Natural killer cell (primary cell): ENCODE results near the gene RERE. TPM values are rescaled to one million over a fixed set of nuclear protein-coding genes. Genes with fewer than 3 reads are reported as not detected.
A peak's percentile ranks its signal among the peaks of the same experiment; 100 is the strongest.

ENCODE experiments used
- ATAC-seq, 3 donors: fragments of 150-1000 bp in 2 of 3; fragments of 200-7000 bp in 1 of 3; cut with Tn5 transposase; 1 replicate in 1 of 3; 2 replicates in 2 of 3; pipeline ENCODE4 v1.10.0; 2021; ENCODE audit warnings: mild to moderate bottlenecking in 2 of 3, moderate library complexity in 2 of 3
- DNase-seq, 2 donors: peaks; one replicate each; pipeline versions ENCODE4 v3.0.0 to v3.0.0-alpha.2; 2013 to 2021; ENCODE audit warnings: mixed read lengths in 1 of 2
- H3K27ac ChIP-seq: one replicate; pipeline ENCODE4 v1.5.1; 2013; ENCODE audit warnings: mild to moderate bottlenecking, low read length
- H3K27me3 ChIP-seq: one replicate; pipeline ENCODE4 v1.6.1; 2013; ENCODE audit warnings: low read length; ENCODE audit not compliant: control insufficient read depth, insufficient read depth
- H3K36me3 ChIP-seq: one replicate; pipeline ENCODE4 v1.6.1; 2013; ENCODE audit warnings: low read length; ENCODE audit not compliant: control insufficient read depth, insufficient read depth
- H3K4me1 ChIP-seq: one replicate; pipeline ENCODE4 v1.6.1; 2013; ENCODE audit warnings: low read length; ENCODE audit not compliant: control insufficient read depth, insufficient read depth
- H3K4me3 ChIP-seq: one replicate; pipeline ENCODE4 v1.5.1; 2013; ENCODE audit warnings: low read length
- H3K9me3 ChIP-seq: one replicate; pipeline ENCODE4 v1.6.1; 2013; ENCODE audit warnings: low read length; ENCODE audit not compliant: control insufficient read depth, insufficient read depth
- H3K27ac Mint-ChIP-seq, 2 donors: one replicate each; pipeline ENCODE4 v1.8.0; 2022; ENCODE audit warnings: mild to moderate bottlenecking in 2 of 2, mixed read lengths in 2 of 2, moderate library complexity in 1 of 2
- H3K27me3 Mint-ChIP-seq, 2 donors: one replicate each; pipeline ENCODE4 v1.8.0; 2022; ENCODE audit warnings: low read depth in 2 of 2, mixed read lengths in 2 of 2
- H3K36me3 Mint-ChIP-seq: one replicate; pipeline ENCODE4 v1.8.0; 2022; ENCODE audit warnings: mixed read lengths
- H3K4me1 Mint-ChIP-seq, 2 donors: one replicate each; pipeline ENCODE4 v1.8.0; 2022; ENCODE audit warnings: mixed read lengths in 2 of 2
- H3K4me3 Mint-ChIP-seq: one replicate; pipeline ENCODE4 v1.8.0; 2022; ENCODE audit warnings: mild to moderate bottlenecking, moderate library complexity, mixed read lengths
- H3K9me3 Mint-ChIP-seq, 2 donors: one replicate each; pipeline ENCODE4 v1.8.0; 2022; ENCODE audit warnings: mixed read lengths in 2 of 2
- WGBS: methylation state at CpG from one replicate; pipeline ENCODE4 v1.1.7; 2013; ENCODE audit warnings: missing lambda C conversion rate; ENCODE audit not compliant: insufficient coverage; 5-methylcytosine and 5-hydroxymethylcytosine counted together
- intact Hi-C: fragments of 100-400 bp; cut with micrococcal nuclease; formaldehyde crosslinking; loops from one replicate; pipeline ENCODE4 v1.14.2; 2022
- total RNA-seq, 4 donors: library from RNA; stranded (reverse); fragments of 120-200 nt in 1 of 4; gene quantifications; one replicate each; pipeline versions ENCODE4 v1.2.3 to v1.2.4, GENCODE V29; 2013 to 2022
- TF ChIP-seq, protein P1 (sequence below): fragments of 200-600 bp; IDR thresholded peaks from one replicate; pipeline ENCODE4 v1.8.0; 2022; ENCODE audit warnings: antibody characterized with exemption

Gene RERE
- total RNA-seq, 3 donors from 2014 or later (not counting 1 experiment from before 2014, with no cell fraction given) = 67.7 to 76.0 (median 73.0) TPM

DNA sequence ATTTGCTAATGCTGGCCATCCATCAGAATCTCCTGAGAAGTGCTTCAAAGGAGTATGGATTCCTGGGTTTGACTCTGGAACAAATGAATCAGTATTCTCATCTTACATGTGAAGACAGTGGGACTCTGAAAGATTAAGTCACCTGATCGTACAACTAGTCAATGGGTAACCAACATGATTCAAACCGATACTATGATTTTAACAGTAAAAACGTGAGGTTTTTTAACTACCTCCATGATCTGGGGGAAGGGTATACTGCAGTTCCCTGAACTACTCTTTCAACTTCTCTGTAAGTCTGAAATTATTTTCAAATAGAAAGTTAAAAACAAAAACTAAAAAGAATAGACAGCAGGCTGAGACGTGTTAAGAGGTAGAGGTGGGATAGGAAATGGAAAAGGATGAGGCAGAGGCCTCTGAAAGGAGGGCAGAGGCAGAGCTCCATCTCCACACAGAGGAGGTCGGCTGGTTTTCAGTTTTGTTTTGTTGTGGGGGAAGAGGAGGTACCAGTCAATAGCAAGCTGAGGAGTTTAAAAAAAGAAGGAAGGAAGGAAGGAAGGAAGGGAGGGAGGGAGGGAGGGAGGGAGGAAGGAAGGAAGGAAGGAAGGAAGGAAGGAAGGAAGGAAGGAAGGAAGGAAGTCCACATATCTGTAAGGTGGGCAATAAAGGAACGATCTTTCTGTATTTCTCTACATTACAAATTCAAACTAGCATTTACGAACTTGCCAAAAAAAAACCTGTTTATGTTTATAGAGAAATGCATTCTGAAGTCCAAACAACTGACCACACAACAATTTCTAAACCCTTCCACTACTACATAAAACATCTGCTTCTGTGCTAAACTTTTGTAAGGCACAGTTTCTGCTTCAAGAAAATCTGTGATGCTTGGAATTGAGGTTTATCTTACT lies 213.1 kb downstream of the RERE start:
- Histone ChIP-seq H3K27me3 (no peaks in the 10 kb centered on the region), H3K4me1 (peaks cover 22% of the 10 kb centered on the region), H3K36me3 (no peaks in the 10 kb centered on the region), H3K27ac (peak overlapping the region; percentile 48), H3K9me3 (no peaks in the 10 kb centered on the region), H3K4me3 (no peak overlapping the region)
- ATAC-seq = peak; percentile 21 to 61 (median 52)
- H3K9me3 Mint-ChIP-seq = no peaks in the 10 kb centered on the region
- H3K36me3 Mint-ChIP-seq = no peaks in the 10 kb centered on the region
- peaks cover 44% of the 10 kb centered on the region in 2 donors for H3K4me1 Mint-ChIP-seq
- TF ChIP-seq, protein P1, sequence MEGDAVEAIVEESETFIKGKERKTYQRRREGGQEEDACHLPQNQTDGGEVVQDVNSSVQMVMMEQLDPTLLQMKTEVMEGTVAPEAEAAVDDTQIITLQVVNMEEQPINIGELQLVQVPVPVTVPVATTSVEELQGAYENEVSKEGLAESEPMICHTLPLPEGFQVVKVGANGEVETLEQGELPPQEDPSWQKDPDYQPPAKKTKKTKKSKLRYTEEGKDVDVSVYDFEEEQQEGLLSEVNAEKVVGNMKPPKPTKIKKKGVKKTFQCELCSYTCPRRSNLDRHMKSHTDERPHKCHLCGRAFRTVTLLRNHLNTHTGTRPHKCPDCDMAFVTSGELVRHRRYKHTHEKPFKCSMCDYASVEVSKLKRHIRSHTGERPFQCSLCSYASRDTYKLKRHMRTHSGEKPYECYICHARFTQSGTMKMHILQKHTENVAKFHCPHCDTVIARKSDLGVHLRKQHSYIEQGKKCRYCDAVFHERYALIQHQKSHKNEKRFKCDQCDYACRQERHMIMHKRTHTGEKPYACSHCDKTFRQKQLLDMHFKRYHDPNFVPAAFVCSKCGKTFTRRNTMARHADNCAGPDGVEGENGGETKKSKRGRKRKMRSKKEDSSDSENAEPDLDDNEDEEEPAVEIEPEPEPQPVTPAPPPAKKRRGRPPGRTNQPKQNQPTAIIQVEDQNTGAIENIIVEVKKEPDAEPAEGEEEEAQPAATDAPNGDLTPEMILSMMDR = no peak
- DNase-seq = peak in 1 of 2 donors; percentile 36
- WGBS = 16% methylated on average over 4 of the region's 7 CpGs
- intact Hi-C loops = loop anchor here (5.0 kb wide), 2 partner anchors 38 to 42 kb away; no protein-coding TSS in a partner anchor
- peak overlapping the region; percentile 82 for H3K4me3 Mint-ChIP-seq
- no peaks in the 10 kb centered on the region for H3K27me3 Mint-ChIP-seq
- H3K27ac Mint-ChIP-seq = peak overlapping the region; percentile 86 to 94

- Mint-ChIP-seq H3K9me3 (no peaks in the 10 kb centered on the region), H3K4me3 (peak overlapping the region; percentile 9), H3K4me1 (peaks cover 44% of the 10 kb centered on the region in 2 donors), H3K27ac (peak overlapping the region; percentile 86 to 94), H3K27me3 (no peaks in the 10 kb centered on the region), H3K36me3 (no peaks in the 10 kb centered on the region)
- Histone ChIP-seq H3K36me3 (no peaks in the 10 kb centered on the region), H3K4me3 (no peak overlapping the region), H3K9me3 (no peaks in the 10 kb centered on the region), H3K27me3 (no peaks in the 10 kb centered on the region), H3K4me1 (peaks cover 22% of the 10 kb centered on the region), H3K27ac (no peak overlapping the region)
- ATAC-seq = no peak
- TF ChIP-seq, protein P1 = no peak
- no peak for DNase-seq
- WGBS = 100% methylated on average over 2 of the region's 4 CpGs
- intact Hi-C loops = loop anchor here (5.0 kb wide), 2 partner anchors 39 to 41 kb away; no protein-coding TSS in a partner anchor
Measured at GRCh38 chr1:8603220-8603616, 214.2 kb downstream of the RERE start.

DNA sequence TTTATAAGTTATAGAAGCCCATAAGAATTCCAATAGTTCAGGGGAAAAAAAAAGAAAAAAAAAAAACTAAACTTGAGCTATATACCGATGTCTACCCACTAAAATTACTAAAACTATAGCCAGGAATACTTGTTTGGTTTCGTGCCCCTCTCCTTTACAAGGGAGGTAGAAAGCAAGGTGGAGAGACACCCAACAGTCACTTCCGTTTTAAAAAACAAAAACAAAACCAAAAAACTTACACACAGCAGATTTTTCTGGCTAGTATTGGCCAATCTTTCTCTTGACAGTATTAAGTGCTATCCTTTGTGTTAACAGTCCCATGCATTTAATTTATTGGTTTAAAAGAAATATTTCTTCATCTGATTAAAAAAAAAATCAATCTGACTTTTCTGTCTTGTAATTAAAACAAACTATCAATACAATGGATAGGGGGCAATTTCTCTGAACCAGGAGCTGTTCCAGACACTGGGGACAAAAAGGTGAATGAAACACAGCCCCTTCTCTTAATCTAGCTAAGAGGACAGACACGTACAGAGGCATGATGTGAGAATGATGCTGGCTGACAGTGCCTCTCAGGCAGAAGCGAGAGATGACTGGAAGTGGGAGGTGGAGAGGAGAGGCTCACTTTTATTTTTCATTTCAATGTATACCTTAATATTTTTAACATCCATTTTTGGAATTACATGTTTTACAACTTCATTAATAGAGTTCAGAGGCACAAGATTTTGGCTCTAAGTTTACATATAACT lies 214.8 kb downstream of the RERE start:
- H3K9me3 Mint-ChIP-seq = no peaks in the 10 kb centered on the region
- ATAC-seq = peak; percentile 68 to 70 (median 70)
- H3K4me1 ChIP-seq = peaks cover 22% of the 10 kb centered on the region
- no peaks in the 10 kb centered on the region for H3K27me3 Mint-ChIP-seq
- H3K27me3 ChIP-seq = no peaks in the 10 kb centered on the region
- H3K9me3 ChIP-seq = no peaks in the 10 kb centered on the region
- intact Hi-C loops = loop anchor here (5.0 kb wide), 2 partner anchors 40 kb away; no protein-coding TSS in a partner anchor
- no peaks in the 10 kb centered on the region for H3K36me3 ChIP-seq
- no CpG with 5 or more reads among the region's 5 CpGs for WGBS
- peak overlapping the region; percentile 86 to 94 for H3K27ac Mint-ChIP-seq
- no peaks in the 10 kb centered on the region for H3K36me3 Mint-ChIP-seq
- peak overlapping the region; percentile 66 for H3K4me3 Mint-ChIP-seq
- H3K4me1 Mint-ChIP-seq = peaks cover 44% of the 10 kb centered on the region in 2 donors
- no peak overlapping the region for H3K4me3 ChIP-seq
- TF ChIP-seq, protein P1 = no peak
- peak in 1 of 2 donors; percentile 35 for DNase-seq
- H3K27ac ChIP-seq = peak overlapping the region; percentile 9
